ENCODE results near the gene ZNF579. TPM values are rescaled to one million over a fixed set of nuclear protein-coding genes. Genes with fewer than 3 reads are reported as not detected.

Gene ZNF579
- total and polyA plus RNA-seq, 2 of the 13 experiments (the other 11 are each of a cell fraction or from before 2014, with no cell fraction given), result 2.1 to 2.9 TPM

DNA sequence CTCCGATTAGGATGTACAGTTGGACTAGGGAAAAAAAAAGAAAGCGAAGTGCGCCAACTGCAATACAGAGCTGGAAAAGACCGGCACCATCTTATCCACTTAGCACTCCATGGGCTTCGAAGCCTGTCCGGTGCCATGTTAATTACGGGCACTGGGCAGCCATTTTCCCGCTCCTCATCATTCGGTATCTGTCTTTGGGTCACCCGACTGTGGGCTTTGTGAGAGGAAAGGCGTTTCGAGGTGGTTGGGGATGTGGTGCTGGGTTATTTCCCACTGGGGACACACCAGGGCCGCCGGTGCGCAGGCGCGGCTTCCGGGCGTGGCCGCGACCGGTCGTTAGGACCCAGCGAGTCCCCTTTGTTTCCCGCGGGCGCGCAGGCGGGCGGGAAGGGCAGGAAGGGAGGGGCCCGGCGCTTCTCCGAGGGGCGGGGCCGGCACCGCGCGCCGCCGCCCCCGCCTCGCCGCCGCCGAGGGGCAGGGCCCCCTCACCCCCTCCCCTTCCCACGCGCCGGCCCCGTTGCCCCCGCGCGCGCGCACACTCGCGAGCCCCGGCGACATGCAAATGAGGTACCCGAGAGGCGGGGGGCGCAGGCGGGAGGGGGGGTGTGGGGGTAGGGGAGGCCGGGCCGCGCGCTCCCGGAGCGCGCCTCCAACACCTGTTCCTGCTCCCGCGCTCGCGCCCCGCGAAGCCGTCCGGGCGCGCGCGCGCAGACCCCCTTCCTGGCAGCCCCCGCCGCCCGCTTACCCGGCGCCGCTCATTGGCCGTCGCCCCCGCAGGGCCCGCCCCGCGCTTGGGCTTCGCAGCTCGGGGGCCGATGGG is 19.4 kb upstream of the ZNF579 start, which contains the start of gene ZNF524 (continued):
- TF ChIP-seq, protein P1, sequence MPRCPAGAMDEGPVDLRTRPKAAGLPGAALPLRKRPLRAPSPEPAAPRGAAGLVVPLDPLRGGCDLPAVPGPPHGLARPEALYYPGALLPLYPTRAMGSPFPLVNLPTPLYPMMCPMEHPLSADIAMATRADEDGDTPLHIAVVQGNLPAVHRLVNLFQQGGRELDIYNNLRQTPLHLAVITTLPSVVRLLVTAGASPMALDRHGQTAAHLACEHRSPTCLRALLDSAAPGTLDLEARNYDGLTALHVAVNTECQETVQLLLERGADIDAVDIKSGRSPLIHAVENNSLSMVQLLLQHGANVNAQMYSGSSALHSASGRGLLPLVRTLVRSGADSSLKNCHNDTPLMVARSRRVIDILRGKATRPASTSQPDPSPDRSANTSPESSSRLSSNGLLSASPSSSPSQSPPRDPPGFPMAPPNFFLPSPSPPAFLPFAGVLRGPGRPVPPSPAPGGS (CRISPR knock-in tag; IDR thresholded peaks at IDR 0.05), result no peak
- no peak for TF ChIP-seq SYNCRIP (IDR thresholded peaks at IDR 0.05; ENCODE audit: insufficient read depth, low read depth, low read length)
- TF ChIP-seq THAP9 (CRISPR knock-in tag; IDR thresholded peaks at IDR 0.05; ENCODE audit: borderline replicate concordance), result no peak
- TF ChIP-seq NKX3-1 (CRISPR knock-in tag; IDR thresholded peaks at IDR 0.05), result peak; percentile 17
- no peak for TF ChIP-seq MIER3 (CRISPR knock-in tag; IDR thresholded peaks at IDR 0.05; ENCODE audit: borderline replicate concordance)
- TF ChIP-seq ZMYM4 (CRISPR knock-in tag; IDR thresholded peaks at IDR 0.05), result peak; percentile 59; the same call in 1 of the 2 replicates
- TF ChIP-seq RAD21 (CRISPR knock-in tag; IDR thresholded peaks at IDR 0.05), result peak; percentile 30; the same call in 1 of the 2 replicates
- peak; percentile 21; the same call in 1 of the 2 replicates for TF ChIP-seq ERF (CRISPR knock-in tag; IDR thresholded peaks at IDR 0.05)
- TF ChIP-seq, protein P2, sequence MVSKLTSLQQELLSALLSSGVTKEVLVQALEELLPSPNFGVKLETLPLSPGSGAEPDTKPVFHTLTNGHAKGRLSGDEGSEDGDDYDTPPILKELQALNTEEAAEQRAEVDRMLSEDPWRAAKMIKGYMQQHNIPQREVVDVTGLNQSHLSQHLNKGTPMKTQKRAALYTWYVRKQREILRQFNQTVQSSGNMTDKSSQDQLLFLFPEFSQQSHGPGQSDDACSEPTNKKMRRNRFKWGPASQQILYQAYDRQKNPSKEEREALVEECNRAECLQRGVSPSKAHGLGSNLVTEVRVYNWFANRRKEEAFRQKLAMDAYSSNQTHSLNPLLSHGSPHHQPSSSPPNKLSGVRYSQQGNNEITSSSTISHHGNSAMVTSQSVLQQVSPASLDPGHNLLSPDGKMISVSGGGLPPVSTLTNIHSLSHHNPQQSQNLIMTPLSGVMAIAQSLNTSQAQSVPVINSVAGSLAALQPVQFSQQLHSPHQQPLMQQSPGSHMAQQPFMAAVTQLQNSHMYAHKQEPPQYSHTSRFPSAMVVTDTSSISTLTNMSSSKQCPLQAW (CRISPR knock-in tag; IDR thresholded peaks at IDR 0.05), result peak; percentile 36; the same call in 1 of the 2 replicates
- 0 out of 2 replicates have a peak, but pooled peaks have one; percentile 2 for TF ChIP-seq ATF1 (CRISPR knock-in tag; IDR thresholded peaks at IDR 0.05)
- TF ChIP-seq GABPA (IDR thresholded peaks at IDR 0.05; ENCODE audit: low read depth, low read length), result peak; percentile 68
- no peak for TF ChIP-seq GABPA (CRISPR knock-in tag; IDR thresholded peaks at IDR 0.05; ENCODE audit: low read depth)
- TF ChIP-seq ZNF558 (CRISPR knock-in tag; IDR thresholded peaks at IDR 0.05; ENCODE audit: borderline replicate concordance), result no peak
- TF ChIP-seq, protein P3, sequence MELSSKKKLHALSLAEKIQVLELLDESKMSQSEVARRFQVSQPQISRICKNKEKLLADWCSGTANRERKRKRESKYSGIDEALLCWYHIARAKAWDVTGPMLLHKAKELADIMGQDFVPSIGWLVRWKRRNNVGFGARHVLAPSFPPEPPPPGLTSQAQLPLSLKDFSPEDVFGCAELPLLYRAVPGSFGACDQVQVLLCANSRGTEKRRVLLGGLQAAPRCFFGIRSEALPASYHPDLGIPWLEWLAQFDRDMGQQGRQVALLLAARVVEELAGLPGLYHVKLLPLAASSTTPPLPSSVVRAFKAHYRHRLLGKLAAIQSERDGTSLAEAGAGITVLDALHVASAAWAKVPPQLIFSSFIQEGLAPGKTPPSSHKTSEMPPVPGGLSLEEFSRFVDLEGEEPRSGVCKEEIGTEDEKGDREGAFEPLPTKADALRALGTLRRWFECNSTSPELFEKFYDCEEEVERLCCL (CRISPR knock-in tag; IDR thresholded peaks at IDR 0.05; ENCODE audit: borderline replicate concordance), result no peak
- 0 out of 2 replicates have a peak, but pooled peaks have one; percentile 20 for TF ChIP-seq ZBTB21 (CRISPR knock-in tag; IDR thresholded peaks at IDR 0.05)
- TF ChIP-seq SOX13 (IDR thresholded peaks at IDR 0.05), result 0 out of 2 replicates have a peak, but pooled peaks have one; percentile 22
- TF ChIP-seq SOX13 (CRISPR knock-in tag; conservative IDR thresholded peaks at IDR 0.05 in 1 of 2, IDR thresholded peaks at IDR 0.05 in 1 of 2), result peak in 1 of 2 experiments; percentile 58; a peak in 2 of 4 replicates
- no peak for TF ChIP-seq ZNF713 (CRISPR knock-in tag; IDR thresholded peaks at IDR 0.05)
- no peak for TF ChIP-seq ZBTB10 (CRISPR knock-in tag; IDR thresholded peaks at IDR 0.05; ENCODE audit: borderline replicate concordance)
